ENCODE results near the gene CACNA2D3.

GRCh38 chr3:54717506-54717905 lies 595.2 kb downstream of the CACNA2D3 start:
- TF ChIP-seq POLR2A (IDR thresholded peaks at IDR 0.05) (no peak), CTCF (IDR thresholded peaks at IDR 0.05) (no peak)

Measured in lower leg skin (tissue), 3 donors.